ENCODE results near the gene ZNF32.

DNA sequence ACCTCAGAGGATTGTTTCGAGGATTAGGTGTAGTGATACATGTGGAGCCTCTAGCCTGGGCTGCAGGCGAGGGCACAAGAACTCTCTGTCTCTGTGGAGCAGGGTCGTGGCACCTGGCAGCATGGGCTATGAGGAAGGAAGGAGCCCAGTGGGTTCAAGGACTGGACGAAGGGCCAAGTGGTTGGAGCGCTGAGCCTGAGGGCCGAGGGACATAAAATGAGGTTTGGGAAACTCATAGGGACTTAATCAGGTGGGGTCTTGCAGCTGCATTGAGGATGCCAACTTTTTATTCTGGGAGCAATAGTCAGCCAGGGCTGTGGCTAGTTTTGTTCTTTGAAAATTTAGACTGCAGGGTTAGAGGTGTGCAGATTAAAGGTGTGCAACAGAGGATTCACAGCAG is 33.0 kb upstream of the ZNF32 start:
- TF ChIP-seq POLR2A (IDR thresholded peaks at IDR 0.05; ENCODE audit: low read depth, low read length) (no peak), EZH2 (IDR thresholded peaks at IDR 0.05; ENCODE audit: borderline replicate concordance, low read depth, low read length, severe bottlenecking) (no peak), POLR2AphosphoS5 (IDR thresholded peaks at IDR 0.05; ENCODE audit: insufficient read depth, low read depth, low read length) (no peak)
- TF ChIP-seq, protein P1, sequence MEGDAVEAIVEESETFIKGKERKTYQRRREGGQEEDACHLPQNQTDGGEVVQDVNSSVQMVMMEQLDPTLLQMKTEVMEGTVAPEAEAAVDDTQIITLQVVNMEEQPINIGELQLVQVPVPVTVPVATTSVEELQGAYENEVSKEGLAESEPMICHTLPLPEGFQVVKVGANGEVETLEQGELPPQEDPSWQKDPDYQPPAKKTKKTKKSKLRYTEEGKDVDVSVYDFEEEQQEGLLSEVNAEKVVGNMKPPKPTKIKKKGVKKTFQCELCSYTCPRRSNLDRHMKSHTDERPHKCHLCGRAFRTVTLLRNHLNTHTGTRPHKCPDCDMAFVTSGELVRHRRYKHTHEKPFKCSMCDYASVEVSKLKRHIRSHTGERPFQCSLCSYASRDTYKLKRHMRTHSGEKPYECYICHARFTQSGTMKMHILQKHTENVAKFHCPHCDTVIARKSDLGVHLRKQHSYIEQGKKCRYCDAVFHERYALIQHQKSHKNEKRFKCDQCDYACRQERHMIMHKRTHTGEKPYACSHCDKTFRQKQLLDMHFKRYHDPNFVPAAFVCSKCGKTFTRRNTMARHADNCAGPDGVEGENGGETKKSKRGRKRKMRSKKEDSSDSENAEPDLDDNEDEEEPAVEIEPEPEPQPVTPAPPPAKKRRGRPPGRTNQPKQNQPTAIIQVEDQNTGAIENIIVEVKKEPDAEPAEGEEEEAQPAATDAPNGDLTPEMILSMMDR (IDR thresholded peaks at IDR 0.05; ENCODE audit: extremely low read depth in 1 of 2, insufficient read depth in 1 of 2, low read depth in 1 of 2, low read length in 2 of 2): no peak
- TF ChIP-seq, protein P2, sequence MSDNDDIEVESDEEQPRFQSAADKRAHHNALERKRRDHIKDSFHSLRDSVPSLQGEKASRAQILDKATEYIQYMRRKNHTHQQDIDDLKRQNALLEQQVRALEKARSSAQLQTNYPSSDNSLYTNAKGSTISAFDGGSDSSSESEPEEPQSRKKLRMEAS (IDR thresholded peaks at IDR 0.05; ENCODE audit: insufficient read depth, insufficient read length): no peak
